Ascending aorta (tissue), 2 donors: Measurements from ENCODE around the gene GAB2. TPM values are rescaled to one million over a fixed set of nuclear protein-coding genes. Genes with fewer than 3 reads are reported as not detected.

ENCODE experiments used
- DNase-seq, 2 donors: peaks; one replicate each; pipeline ENCODE4 v3.0.0-alpha.2; 2019; ENCODE audit warnings: low spot score in 2 of 2
- H3K27ac ChIP-seq, 2 donors: fragments of 200-600 bp; sonication (generic); one replicate each; pipeline ENCODE4 v1.5.1; 2016 to 2017; ENCODE audit warnings: mild to moderate bottlenecking in 1 of 2
- H3K27me3 ChIP-seq: fragments of 200-600 bp; sonication (generic); one replicate; pipeline ENCODE4 v1.5.1; 2017
- H3K36me3 ChIP-seq, 2 donors: fragments of 200-600 bp; sonication (generic); one replicate each; pipeline ENCODE4 v1.5.1; 2016
- H3K4me1 ChIP-seq, 2 donors: fragments of 200-600 bp; sonication (generic); one replicate each; pipeline ENCODE4 v1.5.1; 2016 to 2017; ENCODE audit warnings: mild to moderate bottlenecking in 1 of 2
- H3K4me3 ChIP-seq, 2 donors: fragments of 200-600 bp; sonication (generic); one replicate each; pipeline ENCODE4 v1.5.1; 2016 to 2017; ENCODE audit warnings: mild to moderate bottlenecking in 1 of 2
- H3K9me3 ChIP-seq, 2 donors: fragments of 200-600 bp; sonication (generic); one replicate each; pipeline ENCODE4 v1.5.1; 2016
- CTCF ChIP-seq, 3 experiments: fragments of 200-600 bp in 2 of 3; fragments of 450-650 bp in 1 of 3; sonication (generic) in 2 of 3; IDR thresholded peaks; one replicate each; pipeline ENCODE4 v1.5.1; 2016 to 2019; ENCODE audit warnings: antibody characterized with exemption in 3 of 3, mild to moderate bottlenecking in 1 of 3, moderate library complexity in 1 of 3
- intact Hi-C: fragments of 100-400 bp; cut with DNase I; formaldehyde crosslinking; loops from one replicate; pipeline ENCODE4 v1.15.1; 2023
- total RNA-seq: library from RNA; depleted of rRNA; stranded (reverse); fragments of >200 nt; gene quantifications from one replicate; pipeline ENCODE4 v1.1.0, GENCODE V29; 2016

GAB2 gene
- total RNA-seq, 1 donor from 2014 or later = 21.6 TPM

- no peaks in the 10 kb centered on the region for H3K27me3 ChIP-seq
- DNase-seq = no peak
- no peaks in the 10 kb centered on the region for H3K36me3 ChIP-seq
- H3K27ac ChIP-seq = no peak overlapping the region
- H3K9me3 ChIP-seq = no peaks in the 10 kb centered on the region
- peaks cover 0 to 2% of the 10 kb centered on the region in 2 donors for H3K4me1 ChIP-seq
- no peak for TF ChIP-seq CTCF (IDR thresholded peaks at IDR 0.05)
- intact Hi-C loops = no loop called here
- peak overlapping the region in 1 of 2 donors; percentile 14 for H3K4me3 ChIP-seq
These were observed 10.1 kb upstream of the GAB2 start for GRCh38 chr11:78427615-78428265.

- Histone ChIP-seq H3K36me3 (no peaks in the 10 kb centered on the region), H3K27ac (no peak overlapping the region), H3K27me3 (no peaks in the 10 kb centered on the region), H3K9me3 (no peaks in the 10 kb centered on the region), H3K4me1 (peaks cover 0 to 2% of the 10 kb centered on the region in 2 donors), H3K4me3 (no peak overlapping the region)
- DNase-seq = no peak
- intact Hi-C loops = no loop called here
- no peak for TF ChIP-seq CTCF (IDR thresholded peaks at IDR 0.05)
These were observed 9.2 kb upstream of the GAB2 start for GRCh38 chr11:78426845-78427244.

- peak overlapping the region; percentile 46 to 54 for H3K27ac ChIP-seq
- no peak for TF ChIP-seq CTCF (IDR thresholded peaks at IDR 0.05)
- peaks cover 0 to 5% of the 10 kb centered on the region in 2 donors for H3K4me1 ChIP-seq
- H3K27me3 ChIP-seq = no peaks in the 10 kb centered on the region
- no peaks in the 10 kb centered on the region for H3K36me3 ChIP-seq
- intact Hi-C loops = no loop called here
- no peak overlapping the region for H3K4me3 ChIP-seq
- DNase-seq = no peak
- H3K9me3 ChIP-seq = no peaks in the 10 kb centered on the region
These were observed 7.9 kb upstream of the GAB2 start for GRCh38 chr11:78425399-78426070.

GRCh38 chr11:78424334-78425270, 7.0 kb upstream of the GAB2 start:
- H3K4me3 ChIP-seq = no peak overlapping the region
- peak overlapping the region; percentile 46 to 54 for H3K27ac ChIP-seq
- H3K36me3 ChIP-seq = no peaks in the 10 kb centered on the region
- H3K4me1 ChIP-seq = peaks cover 0 to 15% of the 10 kb centered on the region in 2 donors
- H3K9me3 ChIP-seq = no peaks in the 10 kb centered on the region
- TF ChIP-seq CTCF (IDR thresholded peaks at IDR 0.05) = no peak
- no peak for DNase-seq
- intact Hi-C loops = loop anchor here (5.0 kb wide), 1 partner anchor 347 kb away; the partner anchor contains the start of gene NDUFC2
- no peaks in the 10 kb centered on the region for H3K27me3 ChIP-seq

- Histone ChIP-seq H3K9me3 (no peaks in the 10 kb centered on the region), H3K36me3 (no peaks in the 10 kb centered on the region), H3K27ac (no peak overlapping the region), H3K27me3 (no peaks in the 10 kb centered on the region), H3K4me3 (no peak overlapping the region), H3K4me1 (peaks cover 0 to 21% of the 10 kb centered on the region in 2 donors)
- intact Hi-C loops = loop anchor here (5.0 kb wide), 1 partner anchor 346 kb away; the partner anchor contains the start of gene NDUFC2
- DNase-seq = no peak
- no peak for TF ChIP-seq CTCF (IDR thresholded peaks at IDR 0.05)
These were observed 5.6 kb upstream of the GAB2 start for GRCh38 chr11:78423241-78423640.
